AG09319 (cell line): Measurements from ENCODE around the gene NHSL2.

ENCODE experiments used
- DNase-seq: peaks from one replicate; pipeline ENCODE4 v3.0.0-alpha.2; 2010; ENCODE audit warnings: low read depth; ENCODE audit errors: extremely low read depth
- TF ChIP-seq, protein P1 (sequence below): IDR thresholded peaks from 2 replicates; pipeline ENCODE4 v1.5.1; 2011; ENCODE audit warnings: low read depth, mild to moderate bottlenecking, inconsistent platforms, low read length, moderate library complexity

The NHSL2 gene

DNA sequence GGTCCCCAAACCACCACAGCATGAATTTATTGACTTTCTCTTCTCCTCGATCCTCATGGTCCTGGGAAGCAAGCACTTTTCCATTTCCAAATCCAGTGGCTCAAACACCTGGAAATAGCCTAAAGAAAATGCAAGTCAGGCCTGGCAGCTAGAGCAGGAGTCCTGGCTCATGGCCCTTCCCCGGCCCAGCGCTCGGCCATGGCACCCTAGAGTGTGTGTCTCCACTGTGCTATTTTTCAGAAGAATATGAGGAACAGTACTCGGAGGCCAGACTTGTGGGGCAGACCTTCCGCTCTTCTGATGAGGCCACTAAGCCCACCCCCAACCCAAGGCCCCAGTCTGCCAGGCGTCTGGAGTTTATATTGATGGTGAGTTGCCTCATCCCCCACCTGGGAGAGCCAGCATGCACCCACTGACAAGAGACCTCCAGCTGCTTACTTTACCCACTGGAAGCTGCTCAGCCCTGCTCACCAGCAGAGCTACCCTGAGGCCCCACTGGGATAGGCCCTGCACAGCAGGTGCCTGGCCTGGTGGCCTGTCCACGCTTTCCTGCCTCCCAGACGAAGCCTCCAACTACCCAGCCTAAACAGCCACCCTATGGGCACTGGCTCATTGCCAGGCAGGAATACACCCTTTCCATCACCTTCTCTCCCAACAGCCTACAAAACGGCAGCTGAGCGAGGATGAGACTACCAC is 223.4 kb downstream of the NHSL2 start:
- TF ChIP-seq, protein P1, sequence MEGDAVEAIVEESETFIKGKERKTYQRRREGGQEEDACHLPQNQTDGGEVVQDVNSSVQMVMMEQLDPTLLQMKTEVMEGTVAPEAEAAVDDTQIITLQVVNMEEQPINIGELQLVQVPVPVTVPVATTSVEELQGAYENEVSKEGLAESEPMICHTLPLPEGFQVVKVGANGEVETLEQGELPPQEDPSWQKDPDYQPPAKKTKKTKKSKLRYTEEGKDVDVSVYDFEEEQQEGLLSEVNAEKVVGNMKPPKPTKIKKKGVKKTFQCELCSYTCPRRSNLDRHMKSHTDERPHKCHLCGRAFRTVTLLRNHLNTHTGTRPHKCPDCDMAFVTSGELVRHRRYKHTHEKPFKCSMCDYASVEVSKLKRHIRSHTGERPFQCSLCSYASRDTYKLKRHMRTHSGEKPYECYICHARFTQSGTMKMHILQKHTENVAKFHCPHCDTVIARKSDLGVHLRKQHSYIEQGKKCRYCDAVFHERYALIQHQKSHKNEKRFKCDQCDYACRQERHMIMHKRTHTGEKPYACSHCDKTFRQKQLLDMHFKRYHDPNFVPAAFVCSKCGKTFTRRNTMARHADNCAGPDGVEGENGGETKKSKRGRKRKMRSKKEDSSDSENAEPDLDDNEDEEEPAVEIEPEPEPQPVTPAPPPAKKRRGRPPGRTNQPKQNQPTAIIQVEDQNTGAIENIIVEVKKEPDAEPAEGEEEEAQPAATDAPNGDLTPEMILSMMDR, result no peak

DNA sequence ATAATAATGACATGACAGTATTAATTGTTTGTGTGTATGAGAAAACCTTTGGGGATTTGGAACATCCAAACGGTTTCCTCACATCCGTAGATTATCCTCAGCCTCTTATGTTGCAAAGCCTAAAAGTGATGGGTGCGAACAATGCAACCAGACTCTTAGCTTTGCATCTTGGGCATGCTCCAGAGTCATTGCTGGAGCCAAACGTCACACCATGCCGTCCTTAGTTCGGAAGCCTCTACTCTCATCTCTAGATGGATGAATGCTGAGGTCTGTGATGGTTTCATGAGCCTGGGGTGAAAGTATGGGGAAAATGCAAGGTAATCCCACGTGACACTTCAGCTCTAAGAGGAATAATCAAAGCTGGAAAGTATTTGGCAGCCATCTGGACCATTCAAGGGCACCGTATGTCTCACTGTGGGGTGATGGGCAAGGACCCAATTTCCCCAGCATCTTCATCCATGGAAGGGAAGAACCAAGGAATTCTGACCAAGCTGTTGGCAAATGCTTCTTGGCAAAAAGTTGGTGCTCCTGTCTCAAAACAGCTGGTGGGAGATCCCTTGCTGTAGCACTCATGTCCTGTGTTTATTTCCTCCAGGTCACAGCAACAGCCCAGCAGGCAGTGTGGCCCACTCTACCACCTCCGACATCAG is 227.3 kb downstream of the NHSL2 start:
- TF ChIP-seq, protein P1, result no peak
- DNase-seq, result no peak

More for the DNA sequence above, 223.4 kb downstream of the NHSL2 start:
- DNase-seq, result no peak

DNA sequence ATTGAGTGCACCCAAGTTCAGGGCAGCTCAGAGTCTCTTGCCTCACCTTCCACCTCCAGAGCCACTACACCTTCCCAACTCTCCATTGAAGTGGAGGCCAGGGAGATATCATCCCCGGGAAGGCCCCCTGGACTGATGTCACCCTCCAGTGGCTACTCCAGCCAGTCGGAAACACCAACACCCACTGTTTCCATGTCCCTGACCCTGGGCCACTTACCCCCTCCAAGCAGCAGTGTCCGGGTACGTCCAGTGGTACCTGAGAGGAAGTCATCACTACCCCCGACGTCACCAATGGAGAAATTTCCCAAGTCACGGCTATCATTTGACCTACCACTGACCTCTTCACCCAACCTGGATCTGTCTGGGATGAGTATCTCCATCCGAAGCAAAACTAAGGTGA is 228.9 kb downstream of the NHSL2 start:
- TF ChIP-seq, protein P1, result no peak
- no peak for DNase-seq

DNA sequence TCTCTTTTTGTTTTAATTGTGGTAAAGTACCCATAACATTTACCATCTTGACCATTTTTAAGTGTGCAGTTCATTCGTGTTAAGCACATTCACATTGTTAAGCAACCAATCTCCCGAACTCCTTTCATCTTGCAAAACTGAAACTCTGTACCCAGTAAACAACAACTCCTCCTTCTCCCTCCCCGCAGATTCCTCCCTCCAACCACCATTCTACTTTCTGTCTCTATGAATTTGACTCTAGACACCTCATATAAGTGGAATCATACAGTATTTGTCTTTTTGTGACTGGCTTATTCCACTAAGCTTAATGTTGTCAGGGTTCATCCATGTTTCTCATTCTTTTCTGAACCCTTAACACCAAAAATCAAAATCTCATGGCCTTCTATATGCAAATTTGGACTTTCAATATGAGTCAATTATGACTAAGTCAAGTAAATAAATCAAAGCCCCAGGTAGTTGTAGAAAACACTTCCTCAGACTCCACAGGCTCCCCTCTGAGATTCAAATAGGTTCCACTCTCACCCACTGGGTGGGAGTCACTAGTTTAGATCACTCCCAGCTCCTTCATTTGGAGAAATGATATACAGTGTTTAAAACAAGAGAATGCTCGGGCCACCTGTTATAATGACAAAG is 230.8 kb downstream of the NHSL2 start:
- TF ChIP-seq, protein P1, result no peak
- DNase-seq, result no peak

DNA sequence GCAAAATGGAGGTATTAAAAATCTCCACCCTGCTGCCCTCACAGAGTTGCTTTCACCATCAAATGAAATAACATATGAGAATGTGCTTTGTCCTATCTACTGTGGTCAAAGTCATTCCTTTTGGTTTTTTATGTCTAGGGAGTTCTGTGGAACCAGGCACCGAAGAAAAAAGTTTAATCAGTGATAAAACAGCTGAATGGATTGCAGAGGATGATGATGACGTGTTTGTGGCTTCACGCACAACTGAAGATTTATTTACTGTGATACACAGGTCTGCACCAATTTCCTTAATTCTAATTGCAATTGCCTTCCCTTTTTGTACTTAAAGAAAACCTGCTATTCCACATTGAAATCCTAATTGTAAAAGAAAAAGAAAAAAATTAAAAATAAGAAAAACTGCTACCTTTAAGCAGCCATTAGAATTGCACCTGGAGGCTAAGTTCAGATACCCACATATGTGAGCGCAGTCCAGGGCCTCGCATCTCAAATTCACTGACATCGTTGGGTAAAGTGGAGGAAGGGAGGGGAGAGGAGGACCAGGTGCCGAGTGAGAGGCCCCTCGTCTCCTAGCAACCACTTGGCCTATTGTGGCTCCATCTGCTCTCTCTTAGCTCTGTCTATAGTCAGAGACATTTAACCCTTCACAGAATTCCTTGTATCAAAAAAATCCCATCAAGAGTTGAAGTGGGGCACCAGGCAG is 231.6 kb downstream of the NHSL2 start:
- no peak for DNase-seq
- TF ChIP-seq, protein P1, result no peak

DNA sequence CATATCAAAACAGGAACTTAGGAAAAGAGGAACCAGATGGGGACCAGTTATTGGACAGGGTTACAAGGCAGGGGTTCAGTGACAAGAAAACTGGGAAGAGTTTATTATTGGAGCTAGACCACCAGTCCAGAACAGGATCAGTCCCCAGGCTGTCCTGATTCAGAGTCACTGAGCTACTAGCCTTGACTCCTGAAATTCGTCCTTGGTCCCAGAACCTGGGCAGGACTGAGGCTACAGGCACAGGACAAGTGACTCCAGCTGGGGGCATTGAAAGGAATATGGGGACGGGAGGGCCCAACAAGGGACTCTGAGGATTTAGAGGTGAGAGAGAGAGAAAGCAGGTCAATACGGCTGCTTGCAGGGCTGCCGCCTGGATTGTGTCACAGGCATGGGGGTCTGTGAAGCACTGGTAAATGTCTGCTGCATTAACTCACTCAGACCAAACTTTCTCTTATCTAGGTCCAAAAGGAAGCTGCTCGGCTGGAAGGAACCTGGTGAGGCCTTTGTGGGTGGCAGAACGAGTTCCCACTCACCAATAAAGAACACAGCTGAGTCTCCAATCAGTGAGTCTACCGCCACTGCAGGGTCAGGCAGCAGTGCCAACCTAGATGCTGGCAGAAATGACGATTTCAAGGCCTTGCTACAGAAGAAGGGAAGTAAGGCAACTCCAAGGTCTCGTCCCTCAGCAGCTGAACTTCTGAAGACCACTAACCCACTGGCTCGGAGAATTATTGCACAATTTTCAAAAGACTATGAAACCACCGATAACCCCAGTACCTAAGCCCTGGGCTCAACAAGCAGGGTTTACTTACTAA is 232.4 kb downstream of the NHSL2 start:
- TF ChIP-seq, protein P1, result no peak
- DNase-seq, result no peak
